NCI-H510A (cell line): Measurements from ENCODE around the gene MEA1.

Source experiments
- DNase-seq: peaks from one replicate; lab custom pipeline; 2025; lab: John Stamatoyannopoulos, UW

MEA1 gene

GRCh38 chr6:43038727-43039126 lies 25.0 kb upstream of the MEA1 start:
- no peak for DNase-seq

- no peak for DNase-seq
Measured at GRCh38 chr6:43037706-43038105, 24.0 kb upstream of the MEA1 start.

GRCh38 chr6:43037197-43037596 lies 23.5 kb upstream of the MEA1 start:
- DNase-seq: no peak

- DNase-seq: no peak
Measured at GRCh38 chr6:43036712-43037111, 23.0 kb upstream of the MEA1 start.

- no peak for DNase-seq
Measured at GRCh38 chr6:43035495-43036194, 21.9 kb upstream of the MEA1 start.

GRCh38 chr6:43034190-43034525 lies 20.4 kb upstream of the MEA1 start:
- no peak for DNase-seq

- no peak for DNase-seq
Measured at GRCh38 chr6:43033496-43034189, 19.9 kb upstream of the MEA1 start.

GRCh38 chr6:43032326-43032725 lies 18.6 kb upstream of the MEA1 start:
- DNase-seq: no peak

GRCh38 chr6:43029120-43029519 lies 15.4 kb upstream of the MEA1 start:
- no peak for DNase-seq

GRCh38 chr6:43026365-43026764 lies 12.6 kb upstream of the MEA1 start:
- no peak for DNase-seq

- DNase-seq: no peak
Measured at GRCh38 chr6:43024436-43024835, 10.7 kb upstream of the MEA1 start.

- DNase-seq: peak; percentile 88
Measured at GRCh38 chr6:43021270-43022047, 7.7 kb upstream of the MEA1 start, which contains the start of gene RRP36. RRP36 (plus strand) TSS chr6:43021623; CDS start chr6:43021655, 32 bp downstream.

- no peak for DNase-seq
Measured at GRCh38 chr6:43020847-43021246, 7.1 kb upstream of the MEA1 start.

- no peak for DNase-seq
Measured at GRCh38 chr6:43020052-43020705, 6.4 kb upstream of the MEA1 start.

GRCh38 chr6:43019152-43019551 lies 5.4 kb upstream of the MEA1 start:
- no peak for DNase-seq

GRCh38 chr6:43016943-43017334 lies 3.2 kb upstream of the MEA1 start:
- no peak for DNase-seq

- no peak for DNase-seq
Measured at GRCh38 chr6:43016176-43016942, 2.6 kb upstream of the MEA1 start.

- no peak for DNase-seq
Measured at GRCh38 chr6:43014434-43014909, 726 bp upstream of the MEA1 start.

- peak; percentile 20 for DNase-seq
Measured at GRCh38 chr6:43013097-43013842, 476 bp downstream of the MEA1 start.

GRCh38 chr6:43012364-43012763 lies 1.4 kb downstream of the MEA1 start:
- no peak for DNase-seq

- DNase-seq: no peak
Measured at GRCh38 chr6:43011207-43011606, 2.5 kb downstream of the MEA1 start.
